Measurements from ENCODE around the gene CABP7.

The CABP7 gene

GRCh38 chr22:29719899-29720645 lies at the start of gene CABP7:
Gene CABP7 (plus strand): TSS chr22:29720003. CDS start chr22:29720425, 422 bp downstream.
- no peak within 1 kb of the TSS for H3K9ac ChIP-seq (ENCODE audit: low read length)
- peaks cover 13 to 46% of the 10 kb centered on the region in 2 donors for H3K27me3 ChIP-seq (ENCODE audit: control insufficient read depth in 1 of 2, insufficient read depth in 2 of 2, low read length in 2 of 2)

GRCh38 chr22:29670626-29671025 lies 49.2 kb upstream of the CABP7 start:
- Histone ChIP-seq H3K9me3 (ENCODE audit: low read length) (no peaks in the 10 kb centered on the region), H3K9ac (ENCODE audit: low read length) (no peak overlapping the region), H3K36me3 (ENCODE audit: insufficient read depth, low read length) (peaks cover 59% of the 10 kb centered on the region), H3K4me3 (ENCODE audit: low read depth in 1 of 2, low read length in 2 of 2) (no peak overlapping the region), H3K27me3 (ENCODE audit: control insufficient read depth in 1 of 2, insufficient read depth in 2 of 2, low read length in 2 of 2) (no peaks in the 10 kb centered on the region), H3K27ac (ENCODE audit: low read depth, low read length) (no peak overlapping the region), H3K4me1 (ENCODE audit: insufficient read depth, low read length) (no peaks in the 10 kb centered on the region)

More at GRCh38 chr22:29719899-29720645, at the start of gene CABP7:
- Histone ChIP-seq H3K4me1 (ENCODE audit: insufficient read depth, low read length) (no peaks in the 10 kb centered on the region), H3K4me3 (ENCODE audit: low read depth in 1 of 2, low read length in 2 of 2) (no peak within 1 kb of the TSS), H3K27ac (ENCODE audit: low read depth, low read length) (no peak within 1 kb of the TSS), H3K36me3 (ENCODE audit: insufficient read depth, low read length) (no peaks in the 10 kb centered on the region), H3K9me3 (ENCODE audit: low read length) (no peaks in the 10 kb centered on the region)

- no peak overlapping the region for H3K4me3 ChIP-seq (ENCODE audit: low read depth in 1 of 2, low read length in 2 of 2)
- no peaks in the 10 kb centered on the region for H3K9me3 ChIP-seq (ENCODE audit: low read length)
- H3K27ac ChIP-seq (ENCODE audit: low read depth, low read length) = no peak overlapping the region
- H3K4me1 ChIP-seq (ENCODE audit: insufficient read depth, low read length) = no peaks in the 10 kb centered on the region
- H3K36me3 ChIP-seq (ENCODE audit: insufficient read depth, low read length) = peaks cover 77% of the 10 kb centered on the region
- no peak overlapping the region for H3K9ac ChIP-seq (ENCODE audit: low read length)
- no peaks in the 10 kb centered on the region for H3K27me3 ChIP-seq (ENCODE audit: control insufficient read depth in 1 of 2, insufficient read depth in 2 of 2, low read length in 2 of 2)
These were observed 46.3 kb upstream of the CABP7 start for GRCh38 chr22:29673361-29674066.

GRCh38 chr22:29674121-29674520 lies 45.7 kb upstream of the CABP7 start:
- peaks cover 77% of the 10 kb centered on the region for H3K36me3 ChIP-seq (ENCODE audit: insufficient read depth, low read length)

GRCh38 chr22:29679316-29679715 lies 40.5 kb upstream of the CABP7 start:
- Histone ChIP-seq H3K27me3 (ENCODE audit: control insufficient read depth in 1 of 2, insufficient read depth in 2 of 2, low read length in 2 of 2) (no peaks in the 10 kb centered on the region), H3K9ac (ENCODE audit: low read length) (no peak overlapping the region), H3K9me3 (ENCODE audit: low read length) (no peaks in the 10 kb centered on the region), H3K27ac (ENCODE audit: low read depth, low read length) (no peak overlapping the region), H3K4me1 (ENCODE audit: insufficient read depth, low read length) (peaks cover 8% of the 10 kb centered on the region), H3K36me3 (ENCODE audit: insufficient read depth, low read length) (peaks cover 56% of the 10 kb centered on the region), H3K4me3 (ENCODE audit: low read depth in 1 of 2, low read length in 2 of 2) (no peak overlapping the region)

More at GRCh38 chr22:29674121-29674520, 45.7 kb upstream of the CABP7 start:
- H3K4me3 ChIP-seq (ENCODE audit: low read depth in 1 of 2, low read length in 2 of 2) = no peak overlapping the region
- H3K27ac ChIP-seq (ENCODE audit: low read depth, low read length) = no peak overlapping the region
- peaks cover 6% of the 10 kb centered on the region for H3K4me1 ChIP-seq (ENCODE audit: insufficient read depth, low read length)
- H3K9ac ChIP-seq (ENCODE audit: low read length) = no peak overlapping the region
- no peaks in the 10 kb centered on the region for H3K27me3 ChIP-seq (ENCODE audit: control insufficient read depth in 1 of 2, insufficient read depth in 2 of 2, low read length in 2 of 2)
- H3K9me3 ChIP-seq (ENCODE audit: low read length) = no peaks in the 10 kb centered on the region

GRCh38 chr22:29683536-29683935 lies 36.3 kb upstream of the CABP7 start:
- Histone ChIP-seq H3K27ac (ENCODE audit: low read depth, low read length) (no peak overlapping the region), H3K36me3 (ENCODE audit: insufficient read depth, low read length) (peaks cover 25% of the 10 kb centered on the region)

GRCh38 chr22:29684244-29684643 lies 35.6 kb upstream of the CABP7 start:
- Histone ChIP-seq H3K4me1 (ENCODE audit: insufficient read depth, low read length) (peaks cover 2% of the 10 kb centered on the region), H3K36me3 (ENCODE audit: insufficient read depth, low read length) (peaks cover 18% of the 10 kb centered on the region), H3K9me3 (ENCODE audit: low read length) (no peaks in the 10 kb centered on the region), H3K27me3 (ENCODE audit: control insufficient read depth in 1 of 2, insufficient read depth in 2 of 2, low read length in 2 of 2) (no peaks in the 10 kb centered on the region), H3K4me3 (ENCODE audit: low read depth in 1 of 2, low read length in 2 of 2) (no peak overlapping the region), H3K9ac (ENCODE audit: low read length) (no peak overlapping the region), H3K27ac (ENCODE audit: low read depth, low read length) (no peak overlapping the region)

More at GRCh38 chr22:29683536-29683935, 36.3 kb upstream of the CABP7 start:
- no peak overlapping the region for H3K4me3 ChIP-seq (ENCODE audit: low read depth in 1 of 2, low read length in 2 of 2)
- H3K9me3 ChIP-seq (ENCODE audit: low read length) = no peaks in the 10 kb centered on the region
- peaks cover 8% of the 10 kb centered on the region for H3K4me1 ChIP-seq (ENCODE audit: insufficient read depth, low read length)
- H3K9ac ChIP-seq (ENCODE audit: low read length) = no peak overlapping the region
- H3K27me3 ChIP-seq (ENCODE audit: control insufficient read depth in 1 of 2, insufficient read depth in 2 of 2, low read length in 2 of 2) = no peaks in the 10 kb centered on the region

- Histone ChIP-seq H3K4me1 (ENCODE audit: insufficient read depth, low read length) (peaks cover 19% of the 10 kb centered on the region), H3K4me3 (ENCODE audit: low read depth in 1 of 2, low read length in 2 of 2) (no peak overlapping the region), H3K27me3 (ENCODE audit: control insufficient read depth in 1 of 2, insufficient read depth in 2 of 2, low read length in 2 of 2) (no peaks in the 10 kb centered on the region), H3K9me3 (ENCODE audit: low read length) (no peaks in the 10 kb centered on the region), H3K36me3 (ENCODE audit: insufficient read depth, low read length) (peaks cover 13% of the 10 kb centered on the region), H3K9ac (ENCODE audit: low read length) (no peak overlapping the region), H3K27ac (ENCODE audit: low read depth, low read length) (no peak overlapping the region)
These were observed 30.5 kb upstream of the CABP7 start for GRCh38 chr22:29689206-29689879.

- Histone ChIP-seq H3K36me3 (ENCODE audit: insufficient read depth, low read length) (peaks cover 18% of the 10 kb centered on the region), H3K27ac (ENCODE audit: low read depth, low read length) (no peak overlapping the region), H3K9ac (ENCODE audit: low read length) (no peak overlapping the region), H3K27me3 (ENCODE audit: control insufficient read depth in 1 of 2, insufficient read depth in 2 of 2, low read length in 2 of 2) (no peaks in the 10 kb centered on the region), H3K4me1 (ENCODE audit: insufficient read depth, low read length) (peaks cover 19% of the 10 kb centered on the region), H3K9me3 (ENCODE audit: low read length) (no peaks in the 10 kb centered on the region), H3K4me3 (ENCODE audit: low read depth in 1 of 2, low read length in 2 of 2) (no peak overlapping the region)
These were observed 30.0 kb upstream of the CABP7 start for GRCh38 chr22:29689880-29690213.

- peaks cover 19% of the 10 kb centered on the region for H3K4me1 ChIP-seq (ENCODE audit: insufficient read depth, low read length)
- no peaks in the 10 kb centered on the region for H3K9me3 ChIP-seq (ENCODE audit: low read length)
- H3K9ac ChIP-seq (ENCODE audit: low read length) = no peak overlapping the region
- H3K4me3 ChIP-seq (ENCODE audit: low read depth in 1 of 2, low read length in 2 of 2) = no peak overlapping the region
- H3K27me3 ChIP-seq (ENCODE audit: control insufficient read depth in 1 of 2, insufficient read depth in 2 of 2, low read length in 2 of 2) = no peaks in the 10 kb centered on the region
- no peak overlapping the region for H3K27ac ChIP-seq (ENCODE audit: low read depth, low read length)
- peaks cover 22% of the 10 kb centered on the region for H3K36me3 ChIP-seq (ENCODE audit: insufficient read depth, low read length)
These were observed 29.3 kb upstream of the CABP7 start for GRCh38 chr22:29690476-29690875.

GRCh38 chr22:29691636-29692326 lies 28.0 kb upstream of the CABP7 start:
- Histone ChIP-seq H3K4me1 (ENCODE audit: insufficient read depth, low read length) (peaks cover 19% of the 10 kb centered on the region), H3K36me3 (ENCODE audit: insufficient read depth, low read length) (peaks cover 20% of the 10 kb centered on the region)

More at GRCh38 chr22:29691636-29692326, 28.0 kb upstream of the CABP7 start:
- Histone ChIP-seq H3K9me3 (ENCODE audit: low read length) (no peaks in the 10 kb centered on the region), H3K9ac (ENCODE audit: low read length) (no peak overlapping the region), H3K27ac (ENCODE audit: low read depth, low read length) (no peak overlapping the region), H3K27me3 (ENCODE audit: control insufficient read depth in 1 of 2, insufficient read depth in 2 of 2, low read length in 2 of 2) (no peaks in the 10 kb centered on the region), H3K4me3 (ENCODE audit: low read depth in 1 of 2, low read length in 2 of 2) (no peak overlapping the region)

All from muscle layer of colon (tissue), 2 donors.